Left renal pelvis (tissue), 4 donors: Measurements from ENCODE around the gene DIDO1. TPM values are rescaled to one million over a fixed set of nuclear protein-coding genes. Genes with fewer than 3 reads are reported as not detected.

Experiments used
- DNase-seq, 4 donors: peaks; one replicate each; pipeline ENCODE4 v3.0.0-alpha.2; 2013; ENCODE audit warnings: low read depth in 4 of 4, low spot score in 3 of 4
- polyA plus RNA-seq, 4 donors: library from polyadenylated mRNA; unstranded; fragments of 120-200 nt; gene quantifications; one replicate each; pipeline ENCODE4 v1.2.1, GENCODE V29; 2013; ENCODE audit not compliant: insufficient read length in 4 of 4

DIDO1 gene
- polyA plus RNA-seq, 4 donors: 53.4 to 60.9 (median 59.5) TPM

DNA sequence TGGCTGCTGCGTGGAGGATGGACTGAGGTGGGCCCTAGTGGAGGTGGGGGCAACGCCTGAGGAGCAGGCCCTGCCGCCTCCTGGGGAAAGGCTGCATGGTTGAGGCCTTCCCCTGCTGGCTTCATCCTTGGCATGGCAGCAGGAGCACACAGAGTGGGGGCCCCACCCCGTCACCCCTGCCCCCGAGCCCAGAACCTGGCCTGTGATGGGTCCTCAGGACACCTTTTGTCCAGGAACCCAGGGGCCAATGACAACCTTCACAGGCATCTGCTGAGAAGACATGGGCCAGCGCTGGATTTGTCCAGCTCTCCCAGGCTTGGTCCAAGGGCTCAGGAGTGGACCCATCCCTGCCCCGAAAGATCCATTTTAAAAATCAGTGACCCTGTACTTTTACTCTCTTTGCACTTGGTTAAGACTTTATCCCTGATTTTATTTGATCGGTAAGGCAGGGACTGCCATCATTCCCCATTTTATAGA is 25.6 kb upstream of the DIDO1 start:
- no peak for DNase-seq

DNA sequence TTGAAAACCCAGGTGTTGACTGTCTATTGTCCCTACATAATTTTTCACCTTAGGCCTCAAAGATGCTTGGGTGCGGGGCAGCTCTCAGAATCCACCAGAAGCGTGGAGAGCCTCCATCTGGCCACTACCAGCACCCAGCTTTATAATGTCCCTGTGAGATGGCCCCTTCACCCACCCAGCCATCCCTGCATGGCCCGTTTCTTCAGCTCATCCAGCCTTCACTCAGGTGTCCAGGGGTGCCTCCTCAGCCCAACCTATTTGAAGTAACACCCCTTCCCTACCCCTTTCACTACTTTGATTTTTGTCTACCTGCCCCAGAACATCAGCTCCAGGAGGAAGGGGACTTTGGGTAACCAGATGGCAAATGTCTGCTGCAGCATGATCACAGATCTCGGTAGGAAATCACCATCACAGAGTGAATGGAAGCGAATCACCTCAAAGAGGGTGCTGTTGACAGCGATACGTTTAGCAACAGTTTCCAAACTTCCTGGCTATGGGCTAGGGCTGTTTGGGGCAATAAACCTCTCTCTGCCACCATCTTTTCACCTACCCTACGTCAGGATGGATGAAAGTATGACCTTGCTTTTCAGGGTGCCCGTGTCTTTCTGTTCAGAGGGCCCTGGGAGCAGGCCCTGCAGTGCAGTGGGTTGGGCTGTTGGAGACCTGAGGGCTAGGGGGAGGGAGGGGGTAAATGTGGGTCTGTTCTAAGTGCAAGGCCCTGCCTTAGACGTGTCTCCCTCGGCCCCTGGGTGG is 25.0 kb upstream of the DIDO1 start:
- DNase-seq: no peak

DNA sequence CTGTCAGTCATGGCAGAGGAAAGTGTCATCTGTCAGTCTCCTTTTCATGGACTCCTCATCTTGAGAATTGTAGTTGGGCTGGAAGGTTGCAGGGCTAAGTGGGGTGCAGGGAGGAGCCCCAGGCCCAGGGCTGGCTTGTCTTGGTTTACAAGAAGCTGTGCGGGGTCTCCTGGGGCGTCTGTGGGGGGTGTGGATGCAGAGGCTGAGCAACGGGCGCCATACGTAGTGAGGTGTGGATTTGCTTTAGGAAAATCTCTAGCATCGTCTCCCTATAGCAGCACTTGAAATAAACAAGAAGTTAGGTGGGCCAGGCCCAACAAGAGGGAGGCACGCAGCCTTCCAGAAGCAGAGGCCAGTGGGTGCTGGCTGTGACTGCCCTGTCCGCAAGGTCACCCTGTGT is 24.4 kb upstream of the DIDO1 start:
- no peak for DNase-seq

DNA sequence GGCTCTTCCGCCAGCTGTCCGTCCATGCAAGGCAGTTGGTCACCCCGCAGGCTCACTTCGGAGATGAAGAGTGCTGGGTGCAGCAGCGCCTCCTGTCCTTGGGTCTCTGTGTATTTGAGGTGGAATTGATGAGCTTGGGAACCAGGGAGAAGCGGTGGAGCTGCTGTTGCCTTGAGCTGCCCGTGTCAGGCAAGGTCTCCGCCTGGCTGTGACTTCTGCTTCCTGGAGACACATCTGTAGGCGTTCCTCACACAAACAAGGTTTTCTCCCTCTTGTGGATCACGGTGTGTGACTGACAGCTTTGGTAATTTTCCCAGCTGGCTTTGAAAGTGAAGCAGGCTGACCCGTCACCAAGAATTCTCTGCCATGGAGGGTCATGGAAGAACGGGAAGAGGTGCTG is 23.7 kb upstream of the DIDO1 start:
- no peak for DNase-seq

DNA sequence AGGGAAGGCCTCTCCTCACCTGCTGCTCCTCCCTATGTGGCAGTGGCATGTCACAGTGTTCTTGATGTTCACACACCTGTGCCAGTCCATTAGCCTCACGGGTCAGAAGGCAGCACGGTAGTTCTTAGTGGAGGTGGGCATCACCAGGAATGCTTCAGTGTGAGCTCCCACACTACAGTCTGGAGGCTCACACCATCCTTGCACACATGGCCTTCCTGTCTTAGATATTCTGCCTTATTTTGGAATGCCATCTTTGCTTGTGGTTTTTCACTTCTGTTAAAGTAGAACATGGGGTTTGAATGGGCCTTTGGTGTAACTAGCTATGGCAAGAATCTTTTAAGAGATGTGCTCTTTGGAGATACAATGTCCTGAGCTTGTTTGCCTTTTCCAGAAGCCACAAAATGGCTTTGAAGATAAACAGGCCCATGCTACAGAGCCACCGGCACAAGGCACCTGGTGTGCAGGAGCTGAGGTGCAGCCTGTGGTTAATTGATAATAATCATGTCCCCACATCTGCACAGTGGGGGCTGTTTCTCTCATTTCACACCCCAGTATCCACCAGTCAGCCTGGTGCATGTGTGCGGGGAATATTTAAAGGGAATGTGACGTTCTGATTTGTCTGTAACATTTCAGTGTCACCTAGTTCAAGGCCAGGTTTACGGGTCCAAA is 23.0 kb upstream of the DIDO1 start:
- no peak for DNase-seq

DNA sequence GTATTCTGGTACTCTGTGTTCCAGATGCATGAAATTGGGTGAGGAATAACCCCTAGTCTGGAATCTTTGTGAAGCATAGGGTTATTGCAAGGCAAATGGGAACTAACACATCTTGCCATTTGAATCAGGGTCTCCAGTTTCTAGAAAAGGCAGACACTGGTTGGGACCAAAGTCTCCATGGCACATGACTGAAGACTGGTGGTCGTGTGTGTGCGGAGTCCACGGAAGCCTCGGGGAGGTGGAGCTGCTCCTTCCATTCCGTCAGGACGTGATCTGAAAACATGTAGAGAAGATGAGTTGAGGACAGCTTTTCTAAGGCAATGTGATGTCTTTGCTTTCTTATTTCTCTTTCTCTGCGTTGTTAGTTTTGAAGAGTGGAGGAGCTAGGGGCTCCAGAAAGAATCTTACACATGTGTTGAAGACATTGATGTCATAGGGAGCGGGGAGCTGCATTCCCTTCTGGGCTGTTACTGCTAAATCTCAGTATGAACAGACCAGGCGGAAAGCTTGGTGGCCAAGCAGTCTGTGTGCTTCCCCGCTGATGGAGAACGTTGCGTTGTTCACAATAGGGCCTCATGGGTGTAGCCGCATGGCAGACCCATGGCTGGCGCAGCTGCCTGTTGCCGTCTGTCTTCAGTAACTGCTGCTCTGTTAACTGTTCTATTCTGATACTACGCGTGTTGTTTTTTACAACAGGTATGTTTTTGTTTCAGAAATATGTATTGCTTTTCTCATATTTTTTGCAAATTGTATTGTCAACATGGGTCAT is 21.4 kb upstream of the DIDO1 start:
- DNase-seq: no peak

DNA sequence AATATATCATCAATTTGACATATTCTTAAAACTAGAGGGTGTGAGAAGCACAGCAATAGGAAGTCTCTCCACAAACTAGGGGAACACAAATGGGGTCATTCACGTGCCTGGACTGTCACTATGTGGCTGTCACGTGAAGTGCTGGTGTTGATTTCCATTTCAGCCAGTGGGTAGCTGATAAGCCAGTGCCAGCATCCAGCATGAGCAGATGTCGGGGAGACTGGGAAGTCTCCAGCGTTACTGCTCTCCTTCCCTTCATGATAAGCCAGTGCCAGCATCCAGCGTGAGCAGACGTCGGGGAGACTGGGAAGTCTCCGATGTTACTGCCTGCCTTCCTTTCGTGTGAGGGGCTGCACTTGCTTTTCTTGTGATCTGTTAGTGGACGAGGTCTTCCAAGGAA is 20.6 kb upstream of the DIDO1 start:
- DNase-seq: no peak

DNA sequence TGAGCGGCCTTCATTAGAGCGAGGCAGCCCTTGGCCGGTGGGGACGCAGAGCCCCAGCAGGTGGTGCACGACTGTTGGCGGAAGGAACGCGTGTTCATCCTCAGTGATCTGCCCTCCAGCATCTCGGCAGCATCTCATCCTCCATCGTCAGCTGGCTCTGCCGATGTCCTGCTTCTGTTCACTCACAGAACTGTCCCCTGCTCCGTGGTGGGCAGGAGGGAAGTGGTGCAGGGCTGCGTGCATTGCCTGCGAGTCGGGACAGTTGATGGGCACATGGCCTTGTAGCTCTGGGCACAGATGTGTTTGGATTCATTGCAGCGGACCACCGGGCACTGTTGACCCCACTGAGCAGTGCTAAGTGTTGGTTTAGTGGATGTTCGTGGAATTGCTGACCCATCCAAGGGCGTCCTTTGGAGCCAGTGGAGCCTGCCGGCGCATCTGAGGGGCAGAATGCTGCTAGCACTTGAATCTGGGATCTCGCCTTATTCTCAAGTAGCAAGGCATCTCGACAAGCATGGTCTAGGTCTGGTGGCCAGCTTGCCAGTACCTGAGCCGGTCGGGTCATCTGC is 19.6 kb upstream of the DIDO1 start:
- no peak for DNase-seq

DNA sequence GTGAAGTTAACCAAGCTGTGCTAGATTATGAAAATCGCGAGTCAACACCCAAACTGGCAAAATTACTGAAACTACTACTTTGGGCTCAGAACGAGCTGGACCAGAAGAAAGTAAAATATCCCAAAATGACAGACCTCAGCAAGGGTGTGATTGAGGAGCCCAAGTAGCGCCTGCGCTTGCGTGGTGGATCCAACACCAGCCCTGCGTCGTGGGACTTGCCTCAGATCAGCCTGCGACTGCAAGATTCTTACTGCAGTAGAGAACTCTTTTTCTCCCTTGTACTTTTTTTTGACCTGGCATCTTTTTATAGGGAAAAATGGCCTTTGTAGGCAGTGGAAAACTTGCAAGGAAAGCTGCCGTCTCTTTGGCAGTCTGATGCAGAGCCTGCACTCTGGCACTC is 18.4 kb upstream of the DIDO1 start:
- no peak for DNase-seq

DNA sequence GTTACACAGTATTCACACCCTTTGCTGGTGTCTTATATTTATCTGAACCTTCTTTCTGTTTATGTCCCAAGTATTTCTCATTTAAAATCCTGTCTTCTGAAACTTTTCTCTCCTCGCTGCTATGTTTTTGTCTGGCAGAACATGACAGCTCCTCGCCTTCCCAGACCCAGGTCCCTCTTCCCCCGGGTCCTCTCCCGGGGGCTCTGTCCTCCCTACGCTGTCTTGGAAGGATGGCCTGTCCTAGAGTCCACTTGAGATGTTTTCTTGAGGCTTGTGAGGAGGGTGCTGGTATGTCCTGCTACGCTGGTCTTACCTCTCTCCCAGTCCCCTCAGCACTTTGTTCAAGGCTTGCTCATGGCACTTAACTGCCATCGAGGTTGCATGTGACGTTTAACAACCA is 17.9 kb upstream of the DIDO1 start:
- DNase-seq: no peak

DNA sequence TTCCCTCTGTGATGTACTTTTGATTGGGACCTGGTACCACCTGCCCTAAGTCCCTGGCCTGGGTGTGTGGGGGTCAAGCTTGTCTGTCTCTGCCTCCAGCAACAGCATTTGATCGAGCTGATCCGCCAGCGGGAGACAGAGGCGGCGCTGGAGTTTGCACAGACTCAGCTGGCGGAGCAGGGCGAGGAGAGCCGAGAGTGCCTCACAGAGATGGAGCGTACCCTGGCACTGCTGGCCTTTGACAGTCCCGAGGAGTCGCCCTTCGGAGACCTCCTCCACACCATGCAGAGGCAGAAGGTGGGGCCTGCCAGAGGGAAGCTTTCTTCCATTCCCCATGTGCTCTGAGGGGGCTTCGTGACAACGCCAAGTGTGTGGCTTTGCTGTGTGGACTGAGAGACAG is 17.1 kb upstream of the DIDO1 start:
- no peak for DNase-seq

DNA sequence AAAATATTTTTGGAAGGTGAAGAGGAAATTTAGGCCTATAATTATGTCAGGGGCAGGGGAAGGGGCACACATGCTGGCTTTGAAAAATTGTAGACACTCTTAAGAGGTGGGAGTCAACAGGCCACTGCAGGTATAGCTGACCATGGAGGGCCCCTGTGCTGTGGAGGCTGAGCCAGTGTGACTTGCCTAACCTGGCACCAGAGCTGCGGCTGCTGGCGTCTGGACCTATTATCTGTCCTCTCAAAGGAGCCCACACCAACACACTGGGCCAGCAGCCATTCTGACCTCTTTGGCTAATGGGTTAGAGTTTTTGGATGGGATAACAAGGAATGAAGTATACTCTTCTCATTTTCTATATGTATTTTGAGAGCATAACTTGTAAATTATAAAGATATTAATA is 16.2 kb upstream of the DIDO1 start:
- no peak for DNase-seq

DNA sequence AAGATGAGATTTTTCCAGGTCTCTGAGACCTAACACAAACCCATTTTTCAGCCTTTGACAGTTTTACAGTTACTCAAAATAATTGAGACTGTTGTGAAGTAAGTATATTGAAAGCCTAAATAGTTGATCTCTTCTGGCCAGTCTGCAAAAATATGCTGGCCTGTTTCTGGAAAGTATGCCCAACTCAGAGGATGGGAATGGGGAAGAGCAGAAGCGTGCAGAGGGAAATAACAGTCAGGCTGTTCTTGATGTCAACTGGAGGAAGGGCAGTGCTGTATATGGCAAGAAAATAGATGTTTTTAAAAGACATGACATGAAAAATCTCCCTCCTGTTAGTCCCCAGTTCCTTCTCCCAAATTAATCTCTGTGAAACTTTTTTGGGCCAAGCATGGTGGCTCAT is 15.5 kb upstream of the DIDO1 start:
- no peak for DNase-seq

DNA sequence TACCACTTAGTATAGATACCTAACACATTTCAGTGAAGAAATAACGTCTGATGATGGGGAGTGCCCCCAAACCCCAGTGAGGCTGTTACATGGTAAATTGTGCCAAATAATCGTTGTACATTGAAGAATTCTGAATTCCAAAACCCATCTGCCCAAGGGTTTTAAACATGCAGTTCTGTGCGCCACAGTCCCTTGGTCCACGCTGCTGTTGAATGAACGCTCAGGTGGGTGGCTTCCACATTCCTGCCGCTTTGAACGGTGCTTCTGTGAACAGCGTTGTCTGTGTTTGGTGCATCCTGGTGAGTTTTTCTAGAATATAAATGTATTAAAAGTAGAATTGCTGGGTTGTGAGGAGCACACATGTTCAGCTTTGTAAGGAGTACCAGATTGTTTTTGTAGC is 14.6 kb upstream of the DIDO1 start:
- DNase-seq: no peak

DNA sequence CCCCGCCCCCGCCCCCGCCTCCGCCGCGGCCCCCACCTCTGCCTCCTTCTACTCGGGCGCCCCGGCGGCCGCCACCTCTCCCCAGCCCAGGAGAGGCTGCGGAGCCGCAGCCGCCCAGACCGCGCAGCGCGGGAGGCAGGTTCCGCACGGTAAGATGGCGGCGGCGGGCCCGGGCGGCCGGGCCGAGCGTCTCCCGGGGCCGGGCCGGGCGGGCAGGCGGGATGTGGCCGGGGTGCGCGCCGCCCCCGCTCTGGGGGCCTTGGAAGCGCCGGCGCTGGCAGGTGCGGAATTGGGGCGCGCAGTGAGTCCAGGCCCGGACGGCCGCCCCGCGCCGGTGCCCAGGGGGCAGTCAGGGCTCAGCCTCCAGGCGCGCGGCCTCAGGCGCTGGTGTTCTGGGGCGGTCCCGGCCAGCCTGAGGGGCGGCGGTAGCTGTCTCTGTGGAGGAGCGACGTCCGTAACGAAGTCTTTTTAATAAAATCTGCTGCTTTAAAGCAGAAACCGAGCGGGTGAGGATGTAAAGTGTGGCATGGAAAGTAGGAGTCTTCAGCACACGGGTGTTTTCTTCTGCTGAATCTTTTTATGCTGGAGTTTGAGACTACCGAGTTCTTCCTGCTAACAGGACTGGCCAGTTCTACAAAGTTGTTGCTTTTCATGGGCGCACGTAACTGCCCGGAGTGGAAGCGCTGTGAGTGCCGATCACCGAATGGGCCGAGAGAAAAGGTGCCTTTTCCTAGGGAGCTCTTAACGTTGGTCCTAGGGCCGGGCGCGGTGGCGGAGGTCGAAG is 12.0 kb upstream of the DIDO1 start, which contains the start of gene GID8:
Gene GID8 (plus strand): TSS at position 43 of the 784 bp plus-strand sequence. CDS start 3,356 bp downstream, outside the sequence.
- no peak for DNase-seq

DNA sequence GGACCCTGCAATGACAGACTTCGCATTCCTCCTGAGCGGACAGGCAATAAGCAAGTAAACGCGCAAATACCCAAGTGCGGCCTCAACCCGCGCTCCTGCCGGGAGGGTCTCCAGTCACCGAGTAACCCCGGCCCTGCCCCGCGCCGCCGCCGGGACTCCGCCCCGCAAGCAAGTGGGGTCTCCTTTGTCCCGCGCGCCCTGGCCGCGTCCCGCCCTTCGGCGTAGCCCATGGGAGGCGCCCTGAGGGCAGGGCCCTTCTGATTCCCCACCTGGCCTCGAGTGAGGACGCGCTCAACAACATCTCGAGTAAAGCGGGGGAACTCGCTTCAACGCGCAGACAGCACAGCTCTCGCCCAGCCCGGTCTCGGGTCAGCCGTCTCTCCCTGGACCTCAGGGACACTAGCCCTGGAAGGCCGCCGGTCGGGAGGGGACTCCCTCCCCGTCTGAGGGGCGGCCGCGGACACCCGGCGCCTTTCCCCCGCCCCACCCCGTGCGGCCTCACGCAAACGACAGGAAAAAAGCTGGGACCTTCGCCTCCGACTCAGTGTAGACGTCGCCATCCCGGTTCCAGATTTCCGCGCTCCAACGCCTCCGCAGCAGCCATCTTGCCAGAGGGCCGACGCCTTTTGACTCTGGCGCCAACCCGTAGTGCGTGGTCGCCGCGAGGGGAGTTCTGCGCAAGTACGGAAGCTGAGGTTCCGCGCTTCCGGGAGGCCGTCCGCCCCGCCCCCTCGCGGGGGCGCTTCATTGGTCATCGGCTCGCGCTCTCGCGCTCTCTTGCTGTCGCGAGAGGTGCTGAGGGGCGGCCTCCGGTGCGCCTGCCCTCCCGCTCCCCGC is 11.2 kb upstream of the DIDO1 start:
- DNase-seq: peak; percentile 93 to 94 (median 94)

DNA sequence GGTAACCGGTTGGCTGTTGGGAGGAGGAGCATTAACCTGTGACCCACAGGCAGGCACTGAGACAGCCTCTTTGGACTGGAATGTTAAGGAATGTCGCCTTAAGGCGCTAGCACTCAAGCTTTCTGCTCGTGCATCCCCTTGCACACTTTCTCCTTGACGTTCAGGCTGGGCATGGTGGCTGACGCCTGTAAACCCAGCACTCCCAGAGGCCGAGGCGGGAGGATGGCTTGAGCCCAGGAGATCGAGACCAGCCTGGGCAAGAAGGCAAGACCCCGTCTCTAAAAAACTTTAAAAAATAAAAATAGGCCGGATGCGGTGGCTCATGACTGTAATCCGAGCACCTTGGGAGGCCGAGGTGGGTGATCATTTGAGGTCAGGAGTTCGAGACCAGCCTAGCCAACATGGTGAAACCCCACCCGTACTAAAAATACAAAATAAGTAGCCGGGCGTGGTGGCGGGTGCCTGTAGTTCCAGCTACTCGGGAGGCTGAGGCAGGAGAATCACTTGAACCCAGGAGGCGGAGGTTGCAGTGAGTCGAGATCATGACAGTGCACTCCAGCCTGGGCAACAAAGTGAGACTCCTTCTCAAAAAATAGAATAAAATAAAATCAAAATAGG is 9.8 kb upstream of the DIDO1 start:
- no peak for DNase-seq

DNA sequence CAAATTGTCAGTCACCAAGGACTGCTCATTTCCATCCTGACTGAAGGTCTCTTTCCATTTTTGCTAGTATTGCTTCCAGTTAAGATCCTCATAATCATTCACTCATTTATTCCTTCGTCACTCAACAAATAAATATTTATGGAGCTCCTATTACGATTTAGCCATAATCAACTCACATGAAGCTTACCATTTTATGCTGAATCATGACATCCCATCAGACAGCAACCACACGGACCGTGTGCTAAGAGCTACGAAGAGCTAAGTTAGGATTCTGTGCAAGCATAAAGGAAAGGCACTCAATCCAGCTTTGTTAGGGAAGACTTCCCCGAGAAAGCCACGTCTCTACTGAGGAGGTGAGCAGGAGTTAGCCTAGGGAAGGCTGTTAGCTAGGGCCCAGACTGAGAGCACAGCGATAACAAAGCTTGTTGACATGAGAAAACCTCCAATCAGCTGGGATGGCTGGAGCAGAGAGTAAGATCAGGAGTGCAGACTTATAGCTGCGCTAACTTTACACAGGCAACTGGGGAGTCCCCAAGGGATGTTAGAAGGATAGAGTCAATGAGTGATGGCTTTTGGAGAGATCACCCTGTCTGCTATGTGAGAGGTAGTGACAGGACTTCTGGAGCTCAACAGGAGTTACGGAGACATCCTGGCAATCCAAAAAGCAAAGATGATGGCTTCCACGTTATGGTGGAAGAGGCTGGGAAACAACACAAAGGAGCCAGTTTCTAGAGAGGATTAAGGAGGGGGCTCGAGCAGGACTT is 9.1 kb upstream of the DIDO1 start:
- no peak for DNase-seq
